ENCODE data around the gene MTFP1. TPM values are rescaled to one million over a fixed set of nuclear protein-coding genes. Genes with fewer than 3 reads are reported as not detected.

MTFP1 gene
- total RNA-seq, 1 experiment from 2014 or later: 65.7 TPM

DNA sequence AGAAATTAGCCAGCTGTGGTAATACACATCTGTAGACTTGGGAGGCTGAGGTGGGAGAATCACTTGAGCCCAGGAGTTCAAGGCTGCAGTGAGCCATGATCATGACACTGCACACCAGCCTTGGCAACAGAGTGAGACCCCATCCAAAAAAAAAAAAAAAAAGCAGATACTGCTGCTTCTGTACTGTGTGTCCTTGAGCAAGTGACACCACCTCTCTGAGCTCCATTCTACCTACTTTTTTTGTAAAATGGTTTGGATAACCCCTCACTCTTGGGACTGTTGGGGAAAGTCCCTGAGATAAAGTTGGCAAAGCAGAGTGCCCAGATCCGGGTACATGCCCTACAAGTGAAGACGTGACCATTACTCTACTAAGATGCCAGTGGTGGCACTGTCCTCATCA, 43.6 kb downstream of the MTFP1 start:
- ATAC-seq: no peak
- Histone ChIP-seq H3K9me3 (ENCODE audit: low read length) (no peaks in the 10 kb centered on the region), H3K27ac (ENCODE audit: low read length) (no peak overlapping the region), H3K9ac (ENCODE audit: low read length) (no peak overlapping the region), H2AFZ (ENCODE audit: low read length) (no peak overlapping the region), H4K20me1 (ENCODE audit: low read length) (no peaks in the 10 kb centered on the region), H3K27me3 (ENCODE audit: low read length) (no peaks in the 10 kb centered on the region; the same call in 1 of the 2 replicates), H3K4me1 (ENCODE audit: insufficient read depth, low read length) (no peaks in the 10 kb centered on the region), H3K9me2 (replicated peaks; ENCODE audit: low read length) (no peaks in the 10 kb centered on the region), H3K4me2 (ENCODE audit: low read length) (no peak overlapping the region), H3K4me3 (ENCODE audit: low read length) (no peak overlapping the region), H3K79me2 (ENCODE audit: low read length) (no peaks in the 10 kb centered on the region), H3K36me3 (ENCODE audit: low read depth, low read length) (no peaks in the 10 kb centered on the region), H3F3A (ENCODE audit: low read length, unreplicated experiment) (no peaks in the 10 kb centered on the region)
- POLR2A ChIA-PET (ENCODE audit: unreplicated experiment): no interaction called here
- intact Hi-C loops (cut with micrococcal nuclease): no loop called here
- no TSS peak for BruUV-seq (replicated peaks)
- no peak for DNase-seq
- CTCF ChIA-PET: no interaction called here
- TF ChIP-seq EZH2phosphoT487 (IDR thresholded peaks at IDR 0.05; ENCODE audit: borderline replicate concordance, low read length) (no peak), EZH2 (IDR thresholded peaks at IDR 0.05; ENCODE audit: low read length, unreplicated experiment) (no peak)
- TF ChIP-seq, protein P1, sequence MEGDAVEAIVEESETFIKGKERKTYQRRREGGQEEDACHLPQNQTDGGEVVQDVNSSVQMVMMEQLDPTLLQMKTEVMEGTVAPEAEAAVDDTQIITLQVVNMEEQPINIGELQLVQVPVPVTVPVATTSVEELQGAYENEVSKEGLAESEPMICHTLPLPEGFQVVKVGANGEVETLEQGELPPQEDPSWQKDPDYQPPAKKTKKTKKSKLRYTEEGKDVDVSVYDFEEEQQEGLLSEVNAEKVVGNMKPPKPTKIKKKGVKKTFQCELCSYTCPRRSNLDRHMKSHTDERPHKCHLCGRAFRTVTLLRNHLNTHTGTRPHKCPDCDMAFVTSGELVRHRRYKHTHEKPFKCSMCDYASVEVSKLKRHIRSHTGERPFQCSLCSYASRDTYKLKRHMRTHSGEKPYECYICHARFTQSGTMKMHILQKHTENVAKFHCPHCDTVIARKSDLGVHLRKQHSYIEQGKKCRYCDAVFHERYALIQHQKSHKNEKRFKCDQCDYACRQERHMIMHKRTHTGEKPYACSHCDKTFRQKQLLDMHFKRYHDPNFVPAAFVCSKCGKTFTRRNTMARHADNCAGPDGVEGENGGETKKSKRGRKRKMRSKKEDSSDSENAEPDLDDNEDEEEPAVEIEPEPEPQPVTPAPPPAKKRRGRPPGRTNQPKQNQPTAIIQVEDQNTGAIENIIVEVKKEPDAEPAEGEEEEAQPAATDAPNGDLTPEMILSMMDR (conservative IDR thresholded peaks at IDR 0.05; ENCODE audit: low read depth, low read length): no peak

- Histone ChIP-seq H4K20me1 (ENCODE audit: low read length) (no peaks in the 10 kb centered on the region), H3K9me3 (ENCODE audit: low read length) (no peaks in the 10 kb centered on the region), H3K27ac (ENCODE audit: low read length) (no peak overlapping the region), H3K27me3 (ENCODE audit: low read length) (no peaks in the 10 kb centered on the region; the same call in 1 of the 2 replicates), H3K9ac (ENCODE audit: low read length) (no peak overlapping the region), H3K9me2 (replicated peaks; ENCODE audit: low read length) (no peaks in the 10 kb centered on the region), H3K4me3 (ENCODE audit: low read length) (no peak overlapping the region), H3F3A (ENCODE audit: low read length, unreplicated experiment) (no peaks in the 10 kb centered on the region), H3K79me2 (ENCODE audit: low read length) (no peaks in the 10 kb centered on the region), H2AFZ (ENCODE audit: low read length) (no peak overlapping the region), H3K4me1 (ENCODE audit: insufficient read depth, low read length) (no peaks in the 10 kb centered on the region), H3K36me3 (ENCODE audit: low read depth, low read length) (no peaks in the 10 kb centered on the region), H3K4me2 (ENCODE audit: low read length) (no peak overlapping the region)
- CTCF ChIA-PET: no interaction called here
- no TSS peak for BruUV-seq (replicated peaks)
- intact Hi-C loops (cut with micrococcal nuclease): no loop called here
- ATAC-seq (no peak), DNase-seq (no peak)
- TF ChIP-seq EZH2phosphoT487 (IDR thresholded peaks at IDR 0.05; ENCODE audit: borderline replicate concordance, low read length) (no peak), EZH2 (IDR thresholded peaks at IDR 0.05; ENCODE audit: low read length, unreplicated experiment) (no peak)
- TF ChIP-seq, protein P1 (conservative IDR thresholded peaks at IDR 0.05; ENCODE audit: low read depth, low read length): no peak
- POLR2A ChIA-PET (ENCODE audit: unreplicated experiment): no interaction called here
Observed at GRCh38 chr22:30470655-30471054, 45.1 kb downstream of the MTFP1 start.

- Histone ChIP-seq H3K27me3 (ENCODE audit: low read length) (no peaks in the 10 kb centered on the region; the same call in 1 of the 2 replicates), H4K20me1 (ENCODE audit: low read length) (no peaks in the 10 kb centered on the region), H2AFZ (ENCODE audit: low read length) (no peak within 1 kb of the TSS), H3F3A (ENCODE audit: low read length, unreplicated experiment) (no peaks in the 10 kb centered on the region), H3K27ac (ENCODE audit: low read length) (no peak within 1 kb of the TSS), H3K79me2 (ENCODE audit: low read length) (no peaks in the 10 kb centered on the region), H3K4me2 (ENCODE audit: low read length) (no peak within 1 kb of the TSS), H3K9me3 (ENCODE audit: low read length) (no peaks in the 10 kb centered on the region), H3K36me3 (ENCODE audit: low read depth, low read length) (no peaks in the 10 kb centered on the region), H3K4me1 (ENCODE audit: insufficient read depth, low read length) (no peaks in the 10 kb centered on the region), H3K9ac (ENCODE audit: low read length) (no peak within 1 kb of the TSS), H3K4me3 (ENCODE audit: low read length) (no peak within 1 kb of the TSS), H3K9me2 (replicated peaks; ENCODE audit: low read length) (no peaks in the 10 kb centered on the region)
- TF ChIP-seq, protein P1 (conservative IDR thresholded peaks at IDR 0.05; ENCODE audit: low read depth, low read length): no peak
- no peak for TF ChIP-seq EZH2phosphoT487 (IDR thresholded peaks at IDR 0.05; ENCODE audit: borderline replicate concordance, low read length)
- no peak for TF ChIP-seq EZH2 (IDR thresholded peaks at IDR 0.05; ENCODE audit: low read length, unreplicated experiment)
- BruUV-seq (replicated peaks): no TSS peak
- ChIA-PET CTCF (no interaction called here), POLR2A (ENCODE audit: unreplicated experiment) (no interaction called here)
- intact Hi-C loops (cut with micrococcal nuclease): no loop called here
- ATAC-seq (no peak), DNase-seq (no peak)
Observed at GRCh38 chr22:30471616-30472318, 46.2 kb downstream of the MTFP1 start, which contains the start of gene SEC14L3. Gene SEC14L3, minus strand, starts transcription at chr22:30472017. Its CDS starts 59 bp downstream, at chr22:30471958.

Data from PC-3 (cell line).